Right atrium auricular region (tissue), 2 donors: Measurements from ENCODE around the gene PPP1CA. TPM values are rescaled to one million over a fixed set of nuclear protein-coding genes. Genes with fewer than 3 reads are reported as not detected.

Source experiments
- DNase-seq: peaks from one replicate; pipeline ENCODE4 v3.0.0-alpha.2; 2019; ENCODE audit warnings: low spot score
- H3K27ac ChIP-seq, 2 donors: fragments of 200-600 bp; sonication (generic); 1 replicate in 1 of 2; 2 replicates in 1 of 2; pipeline ENCODE4 v1.5.1; 2016 to 2019
- H3K27me3 ChIP-seq, 2 donors: fragments of 200-600 bp; sonication (generic); one replicate each; pipeline versions ENCODE4 v1.5.1 to v1.6.0; 2017 to 2019
- H3K36me3 ChIP-seq: fragments of 200-600 bp; sonication (generic); one replicate; pipeline ENCODE4 v1.5.1; 2016
- H3K4me1 ChIP-seq, 2 donors: fragments of 200-600 bp; sonication (generic); one replicate each; pipeline versions ENCODE4 v1.5.1 to v1.6.0; 2017 to 2019
- H3K4me3 ChIP-seq, 2 donors: fragments of 200-600 bp; sonication (generic); 1 replicate in 1 of 2; 2 replicates in 1 of 2; pipeline ENCODE4 v1.5.1; 2017 to 2019; ENCODE audit warnings: mild to moderate bottlenecking in 1 of 2, moderate library complexity in 1 of 2
- H3K9me3 ChIP-seq, 2 donors: fragments of 200-600 bp; sonication (generic); one replicate each; pipeline ENCODE4 v1.5.1; 2019
- CTCF ChIP-seq, 2 donors: fragments of 200-600 bp; sonication (generic); IDR thresholded peaks; one replicate each; pipeline ENCODE4 v1.5.1; 2019; ENCODE audit warnings: antibody characterized with exemption in 2 of 2
- total RNA-seq, 2 donors: library from RNA; depleted of rRNA; stranded (reverse); fragments of >200 nt; gene quantifications; one replicate each; pipeline ENCODE4 v1.1.0, GENCODE V29; 2016

PPP1CA gene
- total RNA-seq, 2 donors from 2014 or later, result 97.8 to 112 TPM

DNA sequence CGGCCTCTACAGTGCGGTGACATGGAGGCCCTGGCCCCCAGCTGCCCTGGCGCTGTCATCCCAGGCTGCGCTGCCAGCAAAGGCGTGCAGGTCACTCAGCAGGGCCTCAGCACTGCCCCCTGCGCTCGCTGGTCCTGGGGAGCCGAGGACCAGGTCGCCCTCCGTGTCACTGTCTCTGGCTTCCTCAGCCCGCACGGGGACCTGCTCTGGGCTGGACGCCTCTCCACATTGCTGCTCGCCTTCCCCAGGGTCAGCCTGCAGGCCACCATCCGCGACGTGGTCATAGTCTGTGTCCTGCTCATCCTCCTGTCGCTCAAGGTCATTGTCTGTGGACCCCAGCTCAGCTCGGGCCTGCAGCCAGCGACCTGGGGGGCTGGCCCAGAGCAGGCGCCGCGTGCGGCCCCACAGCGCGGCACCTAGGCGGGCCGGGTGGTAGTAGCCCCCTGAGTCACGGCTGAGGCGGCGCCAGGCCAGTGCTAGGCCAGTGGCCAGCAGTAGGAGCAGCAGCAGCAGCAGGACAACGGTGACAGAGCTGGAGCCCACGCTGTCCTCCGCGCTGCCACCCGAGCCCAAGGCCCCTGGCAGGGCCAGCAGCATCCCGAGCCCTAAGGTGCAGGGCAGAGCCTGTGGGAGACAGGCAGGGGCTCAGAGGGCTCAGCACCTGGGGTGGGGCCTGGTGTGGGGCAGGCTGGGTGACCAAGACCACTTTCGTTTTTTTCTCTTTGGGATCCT lies 34.2 kb upstream of the PPP1CA start:
- no peaks in the 10 kb centered on the region for H3K9me3 ChIP-seq
- H3K36me3 ChIP-seq, result peaks cover 65% of the 10 kb centered on the region
- H3K4me1 ChIP-seq, result peaks cover 0 to 42% of the 10 kb centered on the region in 2 donors
- H3K27ac ChIP-seq, result no peak overlapping the region
- no peak for DNase-seq
- no peak for TF ChIP-seq CTCF (IDR thresholded peaks at IDR 0.05)
- H3K4me3 ChIP-seq, result no peak overlapping the region
- no peaks in the 10 kb centered on the region for H3K27me3 ChIP-seq

GRCh38 chr11:67435031-67435726 lies 33.5 kb upstream of the PPP1CA start:
- H3K27me3 ChIP-seq, result no peaks in the 10 kb centered on the region
- TF ChIP-seq CTCF (IDR thresholded peaks at IDR 0.05), result no peak
- no peak overlapping the region for H3K27ac ChIP-seq
- DNase-seq, result no peak
- no peaks in the 10 kb centered on the region for H3K9me3 ChIP-seq
- no peak overlapping the region for H3K4me3 ChIP-seq
- peaks cover 0 to 38% of the 10 kb centered on the region in 2 donors for H3K4me1 ChIP-seq
- H3K36me3 ChIP-seq, result peaks cover 69% of the 10 kb centered on the region

- Histone ChIP-seq H3K4me3 (no peak overlapping the region), H3K9me3 (no peaks in the 10 kb centered on the region), H3K36me3 (peaks cover 67% of the 10 kb centered on the region), H3K4me1 (peaks cover 0 to 38% of the 10 kb centered on the region in 2 donors), H3K27ac (no peak overlapping the region), H3K27me3 (no peaks in the 10 kb centered on the region)
- no peak for TF ChIP-seq CTCF (IDR thresholded peaks at IDR 0.05)
- no peak for DNase-seq
These were observed 32.8 kb upstream of the PPP1CA start for GRCh38 chr11:67434395-67434881.

GRCh38 chr11:67433536-67434394 lies 32.1 kb upstream of the PPP1CA start:
- H3K27ac ChIP-seq, result no peak overlapping the region
- TF ChIP-seq CTCF (IDR thresholded peaks at IDR 0.05), result no peak
- H3K4me1 ChIP-seq, result peaks cover 0 to 38% of the 10 kb centered on the region in 2 donors
- no peak for DNase-seq
- peaks cover 62% of the 10 kb centered on the region for H3K36me3 ChIP-seq
- H3K4me3 ChIP-seq, result no peak overlapping the region
- no peaks in the 10 kb centered on the region for H3K27me3 ChIP-seq
- no peaks in the 10 kb centered on the region for H3K9me3 ChIP-seq

DNA sequence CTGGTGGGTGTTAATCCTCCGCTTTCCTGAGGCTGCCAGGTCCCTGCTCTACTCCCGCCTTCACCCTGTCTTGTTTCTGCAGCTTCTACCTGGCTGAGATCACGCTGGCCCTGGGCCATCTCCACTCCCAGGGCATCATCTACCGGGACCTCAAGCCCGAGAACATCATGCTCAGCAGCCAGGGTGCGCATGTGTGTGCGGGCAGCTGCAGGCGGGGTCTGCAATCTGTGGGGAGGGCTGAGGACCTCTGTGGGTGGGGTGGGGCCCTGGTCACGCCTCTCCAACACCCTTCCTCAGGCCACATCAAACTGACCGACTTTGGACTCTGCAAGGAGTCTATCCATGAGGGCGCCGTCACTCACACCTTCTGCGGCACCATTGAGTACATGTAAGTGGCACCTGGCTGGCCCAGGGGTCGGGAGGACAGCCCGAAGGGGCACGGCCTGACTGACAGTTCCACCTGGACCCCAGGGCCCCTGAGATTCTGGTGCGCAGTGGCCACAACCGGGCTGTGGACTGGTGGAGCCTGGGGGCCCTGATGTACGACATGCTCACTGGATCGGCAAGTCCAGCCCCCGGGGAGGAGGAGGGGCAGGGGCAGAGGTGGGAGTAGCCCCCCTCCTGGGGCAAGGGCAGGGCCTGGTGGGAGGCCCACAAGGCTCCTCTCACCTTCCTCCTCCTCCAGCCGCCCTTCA lies 31.1 kb upstream of the PPP1CA start:
- Histone ChIP-seq H3K4me1 (peaks cover 0 to 39% of the 10 kb centered on the region in 2 donors), H3K4me3 (no peak overlapping the region), H3K36me3 (peaks cover 59% of the 10 kb centered on the region), H3K9me3 (no peaks in the 10 kb centered on the region), H3K27ac (no peak overlapping the region), H3K27me3 (no peaks in the 10 kb centered on the region)
- no peak for TF ChIP-seq CTCF (IDR thresholded peaks at IDR 0.05)
- DNase-seq, result no peak
